Measurements from ENCODE around the gene GRIK4. TPM values are rescaled to one million over a fixed set of nuclear protein-coding genes. Genes with fewer than 3 reads are reported as not detected.

GRIK4 gene
- total RNA-seq, 1 donor from 2014 or later: not detected

DNA sequence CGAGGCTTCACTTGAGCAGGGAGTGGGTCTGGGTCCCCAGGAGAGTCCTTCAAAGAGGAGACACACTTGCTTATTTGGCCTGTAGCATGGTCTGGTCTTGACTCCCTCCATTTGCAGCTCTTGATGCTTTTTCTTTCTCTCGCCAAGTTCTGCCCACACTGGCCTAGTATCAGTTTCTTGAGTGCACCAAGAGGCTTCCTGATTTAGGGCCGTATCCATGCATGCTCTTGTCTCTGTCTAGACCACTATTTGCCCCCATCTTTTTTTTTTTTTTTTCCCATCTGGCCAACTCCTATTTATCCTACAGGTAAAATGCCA is 170.7 kb downstream of the GRIK4 start:
- Mint-ChIP-seq H3K36me3 (ENCODE audit: low read depth) (no peaks in the 10 kb centered on the region), H3K27ac (no peak overlapping the region), H3K4me3 (ENCODE audit: low read depth) (no peak overlapping the region), H3K9me3 (no peaks in the 10 kb centered on the region), H3K4me1 (ENCODE audit: low read depth) (no peaks in the 10 kb centered on the region), H3K27me3 (ENCODE audit: low read depth) (peaks cover 9% of the 10 kb centered on the region)
- no peak for DNase-seq (ENCODE audit: low spot score)
- intact Hi-C loops (cut with micrococcal nuclease): loop anchor here (10.0 kb wide), 1 partner anchor 347 kb away; the partner anchor contains the start of gene ARHGEF12

DNA sequence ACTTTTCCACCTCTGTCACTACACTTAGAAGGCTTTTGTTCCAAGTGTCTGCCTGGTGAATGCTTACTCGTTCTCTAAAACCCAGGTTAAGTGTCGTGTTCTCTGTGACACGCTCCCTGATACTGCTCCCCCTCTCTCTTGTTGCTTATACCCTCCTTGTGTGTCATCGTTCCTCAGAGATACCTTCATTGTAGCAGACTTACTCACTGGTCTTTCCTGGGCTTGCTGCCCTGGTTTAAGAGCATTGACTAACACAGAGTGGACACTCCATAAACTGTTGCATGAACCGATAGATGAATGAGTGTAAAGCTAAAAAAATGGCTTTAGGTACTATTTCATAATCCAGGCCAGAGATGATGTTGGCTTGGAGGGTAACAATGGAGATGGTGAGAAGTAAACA is 171.3 kb downstream of the GRIK4 start:
- H3K27me3 Mint-ChIP-seq (ENCODE audit: low read depth): peaks cover 9% of the 10 kb centered on the region
- no peak overlapping the region for H3K27ac Mint-ChIP-seq
- intact Hi-C loops (cut with micrococcal nuclease): loop anchor here (10.0 kb wide), 1 partner anchor 348 kb away; the partner anchor contains the start of gene ARHGEF12
- no peaks in the 10 kb centered on the region for H3K36me3 Mint-ChIP-seq (ENCODE audit: low read depth)
- H3K9me3 Mint-ChIP-seq: no peaks in the 10 kb centered on the region
- H3K4me1 Mint-ChIP-seq (ENCODE audit: low read depth): no peaks in the 10 kb centered on the region
- DNase-seq (ENCODE audit: low spot score): no peak
- H3K4me3 Mint-ChIP-seq (ENCODE audit: low read depth): no peak overlapping the region

DNA sequence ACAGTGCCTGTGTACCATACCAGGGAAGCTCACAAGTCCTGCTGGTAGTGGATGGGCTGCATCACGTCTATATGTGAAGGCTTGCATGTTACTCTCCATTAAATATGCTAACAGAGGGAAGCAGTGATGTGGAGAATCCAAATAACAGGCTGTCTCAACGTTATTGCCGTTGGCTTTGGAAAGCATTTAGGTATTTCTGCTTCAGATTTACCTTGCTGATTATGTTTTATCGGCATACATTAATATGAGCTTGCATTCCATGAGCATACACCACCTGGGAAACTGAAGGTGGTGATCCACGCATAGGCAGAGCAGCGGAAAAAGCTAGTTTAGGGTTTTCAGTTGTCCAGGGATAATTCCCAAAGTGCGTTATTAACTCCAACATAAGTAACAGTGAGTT is 175.0 kb downstream of the GRIK4 start:
- intact Hi-C loops (cut with micrococcal nuclease): loop anchor here (10.0 kb wide), 1 partner anchor 352 kb away; the partner anchor contains the start of gene ARHGEF12
- H3K27me3 Mint-ChIP-seq (ENCODE audit: low read depth): peaks cover 14% of the 10 kb centered on the region
- H3K27ac Mint-ChIP-seq: no peak overlapping the region
- no peaks in the 10 kb centered on the region for H3K4me1 Mint-ChIP-seq (ENCODE audit: low read depth)
- no peak for DNase-seq (ENCODE audit: low spot score)
- no peaks in the 10 kb centered on the region for H3K9me3 Mint-ChIP-seq
- no peak overlapping the region for H3K4me3 Mint-ChIP-seq (ENCODE audit: low read depth)
- H3K36me3 Mint-ChIP-seq (ENCODE audit: low read depth): no peaks in the 10 kb centered on the region

DNA sequence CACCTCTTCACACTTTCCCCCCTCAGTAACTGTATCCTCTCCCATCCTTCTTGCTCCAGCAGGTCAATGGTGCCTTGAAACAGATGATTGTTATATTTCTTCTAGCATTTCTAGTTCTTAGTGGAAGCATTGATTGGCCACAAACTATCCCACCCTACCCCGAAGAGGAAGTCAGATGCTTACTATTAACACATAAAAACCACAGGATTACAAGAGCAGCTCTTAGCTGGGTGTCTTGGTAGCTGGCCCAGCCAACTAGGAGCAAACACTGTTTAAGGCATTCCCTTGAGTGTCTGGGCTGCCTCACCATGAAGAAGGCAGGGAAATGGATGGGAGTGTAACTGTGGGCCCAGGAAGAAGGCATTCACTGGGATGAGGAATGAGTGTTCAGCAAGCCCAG is 176.6 kb downstream of the GRIK4 start:
- Mint-ChIP-seq H3K27me3 (ENCODE audit: low read depth) (peaks cover 10% of the 10 kb centered on the region), H3K9me3 (no peaks in the 10 kb centered on the region), H3K36me3 (ENCODE audit: low read depth) (no peaks in the 10 kb centered on the region), H3K4me3 (ENCODE audit: low read depth) (no peak overlapping the region), H3K27ac (no peak overlapping the region), H3K4me1 (ENCODE audit: low read depth) (no peaks in the 10 kb centered on the region)
- DNase-seq (ENCODE audit: low spot score): no peak
- intact Hi-C loops (cut with micrococcal nuclease): loop anchor here (10.0 kb wide), 1 partner anchor 353 kb away; the partner anchor contains the start of gene ARHGEF12

DNA sequence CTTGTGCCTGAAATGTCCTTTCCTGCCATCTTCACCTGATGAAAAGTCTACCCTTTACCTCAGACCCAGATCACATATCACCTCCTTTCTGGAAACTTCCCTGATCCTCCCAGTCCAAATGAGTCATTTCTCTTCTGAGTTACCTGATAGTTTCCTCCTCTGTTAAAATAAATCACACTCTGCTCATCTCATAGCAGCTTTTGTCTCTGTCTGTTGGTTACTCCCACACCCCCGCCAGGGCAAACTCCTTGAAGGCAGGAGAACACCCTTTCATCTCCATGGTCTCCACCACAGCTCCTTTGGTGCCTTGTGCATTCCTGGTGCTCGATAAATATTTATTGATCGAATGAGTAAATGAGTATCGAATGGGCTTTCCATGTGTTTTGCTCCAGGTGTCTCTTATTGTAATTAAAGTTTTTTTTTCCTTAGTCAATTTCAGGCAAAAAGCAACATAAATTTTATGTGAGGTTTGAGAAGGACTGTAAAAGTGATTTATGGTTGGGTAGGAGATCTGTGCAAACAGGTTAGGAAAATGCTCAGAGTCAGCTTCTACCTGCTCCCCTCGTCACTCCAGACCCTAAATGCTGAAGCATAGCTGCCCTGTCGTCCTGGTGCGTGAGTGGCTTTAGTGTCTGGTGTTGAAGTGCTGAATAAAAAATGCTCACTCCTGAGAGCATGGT is 178.2 kb downstream of the GRIK4 start:
- no peaks in the 10 kb centered on the region for H3K9me3 Mint-ChIP-seq
- no peak for DNase-seq (ENCODE audit: low spot score)
- H3K27ac Mint-ChIP-seq: no peak overlapping the region
- H3K4me1 Mint-ChIP-seq (ENCODE audit: low read depth): no peaks in the 10 kb centered on the region
- intact Hi-C loops (cut with micrococcal nuclease): loop anchor here (10.0 kb wide), 1 partner anchor 355 kb away; the partner anchor contains the start of gene ARHGEF12
- no peak overlapping the region for H3K4me3 Mint-ChIP-seq (ENCODE audit: low read depth)
- no peaks in the 10 kb centered on the region for H3K36me3 Mint-ChIP-seq (ENCODE audit: low read depth)
- H3K27me3 Mint-ChIP-seq (ENCODE audit: low read depth): peaks cover 8% of the 10 kb centered on the region

DNA sequence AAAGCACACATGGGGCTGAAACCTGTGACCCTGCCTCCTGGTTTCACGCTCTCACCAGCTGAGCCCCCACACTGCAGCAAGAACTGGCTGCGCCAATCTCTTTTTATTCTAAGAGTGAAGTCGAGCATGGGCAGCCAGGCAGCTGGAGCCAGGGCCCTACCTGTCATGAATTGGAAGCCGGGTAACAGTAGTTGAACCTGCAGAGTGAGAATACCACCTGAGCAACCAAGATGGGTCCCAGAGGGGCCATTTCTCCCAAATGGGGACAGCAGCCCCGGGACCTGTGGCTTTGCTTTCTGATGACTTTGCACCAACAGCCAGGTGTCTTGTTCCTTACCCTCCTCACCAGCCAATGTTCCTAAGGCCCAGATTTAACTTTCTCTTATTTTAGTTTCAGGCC is 178.9 kb downstream of the GRIK4 start:
- no peak for DNase-seq (ENCODE audit: low spot score)
- H3K27me3 Mint-ChIP-seq (ENCODE audit: low read depth): peaks cover 7% of the 10 kb centered on the region
- H3K4me1 Mint-ChIP-seq (ENCODE audit: low read depth): no peaks in the 10 kb centered on the region
- no peak overlapping the region for H3K4me3 Mint-ChIP-seq (ENCODE audit: low read depth)
- no peaks in the 10 kb centered on the region for H3K36me3 Mint-ChIP-seq (ENCODE audit: low read depth)
- H3K27ac Mint-ChIP-seq: no peak overlapping the region
- intact Hi-C loops (cut with micrococcal nuclease): no loop called here
- H3K9me3 Mint-ChIP-seq: no peaks in the 10 kb centered on the region

DNA sequence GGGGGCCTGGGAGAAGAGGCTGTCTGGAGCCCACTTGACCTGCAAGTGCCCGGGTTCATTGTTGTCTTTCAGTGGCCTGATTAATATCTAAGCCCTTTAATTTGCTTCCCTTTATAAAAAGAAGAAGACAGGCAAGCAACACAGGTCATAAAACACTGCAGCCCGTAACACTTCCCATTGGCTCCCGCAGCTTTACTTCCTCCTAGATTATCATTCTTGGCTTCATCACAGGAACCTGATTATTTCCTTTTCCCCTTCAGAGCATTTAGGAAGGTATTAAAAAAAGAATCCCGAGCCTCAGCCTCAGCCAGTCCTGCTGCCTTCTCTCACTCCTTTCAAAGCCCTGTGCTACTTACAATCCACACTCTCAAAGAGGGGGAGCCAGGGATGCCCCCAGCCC is 183.2 kb downstream of the GRIK4 start:
- no peak for DNase-seq (ENCODE audit: low spot score)
- Mint-ChIP-seq H3K36me3 (ENCODE audit: low read depth) (no peaks in the 10 kb centered on the region), H3K9me3 (no peaks in the 10 kb centered on the region), H3K4me3 (ENCODE audit: low read depth) (no peak overlapping the region), H3K27ac (no peak overlapping the region), H3K4me1 (ENCODE audit: low read depth) (no peaks in the 10 kb centered on the region), H3K27me3 (ENCODE audit: low read depth) (no peaks in the 10 kb centered on the region)
- intact Hi-C loops (cut with micrococcal nuclease): no loop called here

DNA sequence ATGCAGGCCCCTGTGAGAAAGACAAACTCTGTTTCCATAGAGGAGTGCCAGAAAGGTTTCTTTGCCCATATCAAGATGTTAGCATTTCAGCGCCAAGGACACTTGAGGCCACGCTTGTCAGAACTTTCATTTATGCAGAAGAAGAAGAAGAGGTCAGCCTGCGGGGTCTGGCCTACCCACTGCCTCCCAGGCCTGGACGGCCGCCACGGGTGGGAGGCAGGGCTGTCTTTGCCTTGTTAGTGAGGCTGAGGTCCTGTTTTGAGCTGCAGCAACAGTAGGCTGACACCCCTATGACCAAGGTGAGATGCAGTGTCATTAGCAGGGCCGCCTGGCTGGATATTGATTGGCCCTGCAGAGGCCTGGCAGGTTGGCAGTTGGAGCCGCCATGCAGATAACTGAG is 183.9 kb downstream of the GRIK4 start:
- H3K4me3 Mint-ChIP-seq (ENCODE audit: low read depth): no peak overlapping the region
- H3K27me3 Mint-ChIP-seq (ENCODE audit: low read depth): no peaks in the 10 kb centered on the region
- H3K9me3 Mint-ChIP-seq: no peaks in the 10 kb centered on the region
- intact Hi-C loops (cut with micrococcal nuclease): no loop called here
- H3K27ac Mint-ChIP-seq: no peak overlapping the region
- no peaks in the 10 kb centered on the region for H3K36me3 Mint-ChIP-seq (ENCODE audit: low read depth)
- H3K4me1 Mint-ChIP-seq (ENCODE audit: low read depth): no peaks in the 10 kb centered on the region
- no peak for DNase-seq (ENCODE audit: low spot score)

DNA sequence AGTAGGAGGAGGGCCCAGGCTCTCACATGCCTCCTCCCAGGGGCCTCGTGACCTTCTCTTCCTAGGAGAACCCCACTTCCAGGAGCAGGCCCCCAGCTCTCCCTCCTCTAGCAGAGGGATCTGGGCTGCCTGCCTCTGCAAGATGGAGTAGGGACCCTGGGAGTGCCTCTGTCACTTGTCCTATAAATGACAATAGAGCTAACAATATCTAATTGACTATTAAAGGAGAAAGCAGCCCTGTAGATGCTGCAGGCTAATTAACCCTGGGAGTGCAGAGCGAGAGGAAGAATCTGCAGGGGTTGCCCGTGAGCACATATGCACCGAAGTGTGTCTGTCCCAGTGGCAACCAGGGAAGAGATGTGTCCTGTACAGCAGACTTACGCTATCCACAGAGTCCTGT is 184.4 kb downstream of the GRIK4 start:
- no peak for DNase-seq (ENCODE audit: low spot score)
- no peak overlapping the region for H3K4me3 Mint-ChIP-seq (ENCODE audit: low read depth)
- no peak overlapping the region for H3K27ac Mint-ChIP-seq
- H3K27me3 Mint-ChIP-seq (ENCODE audit: low read depth): no peaks in the 10 kb centered on the region
- H3K4me1 Mint-ChIP-seq (ENCODE audit: low read depth): no peaks in the 10 kb centered on the region
- intact Hi-C loops (cut with micrococcal nuclease): no loop called here
- no peaks in the 10 kb centered on the region for H3K9me3 Mint-ChIP-seq
- H3K36me3 Mint-ChIP-seq (ENCODE audit: low read depth): no peaks in the 10 kb centered on the region

DNA sequence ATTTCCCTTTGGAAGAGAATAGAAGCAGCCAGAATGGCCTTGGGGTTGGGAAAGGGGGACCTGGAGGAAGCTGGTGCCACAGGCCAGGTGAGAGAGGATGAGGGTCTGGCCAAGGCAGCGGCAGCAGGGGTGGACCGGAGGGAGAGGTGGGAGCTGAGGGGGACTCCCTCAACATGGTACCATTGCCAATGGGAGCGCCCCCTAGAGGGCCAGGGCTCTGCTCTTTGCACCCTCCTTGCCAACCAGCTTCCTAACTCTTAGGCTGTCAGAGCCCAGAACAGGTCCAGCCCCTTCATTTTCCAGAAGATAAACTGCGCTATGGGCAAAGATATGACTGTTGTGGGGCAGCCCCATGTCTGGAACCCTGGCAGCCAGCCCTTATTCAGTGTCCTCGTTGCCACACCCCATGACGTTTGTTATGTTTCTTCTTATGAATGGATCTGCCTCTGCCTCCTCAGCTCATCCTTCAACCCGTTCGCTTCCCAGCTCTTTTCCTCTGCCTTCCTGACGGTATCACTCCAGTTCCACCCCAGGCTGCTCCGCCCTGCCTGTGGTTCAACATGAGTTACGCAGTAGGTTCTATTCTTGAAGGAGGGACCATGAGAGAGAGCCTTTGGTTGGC is 185.2 kb downstream of the GRIK4 start:
- Mint-ChIP-seq H3K27me3 (ENCODE audit: low read depth) (no peaks in the 10 kb centered on the region), H3K9me3 (no peaks in the 10 kb centered on the region), H3K4me3 (ENCODE audit: low read depth) (no peak overlapping the region), H3K27ac (no peak overlapping the region), H3K4me1 (ENCODE audit: low read depth) (no peaks in the 10 kb centered on the region), H3K36me3 (ENCODE audit: low read depth) (no peaks in the 10 kb centered on the region)
- DNase-seq (ENCODE audit: low spot score): no peak
- intact Hi-C loops (cut with micrococcal nuclease): no loop called here

DNA sequence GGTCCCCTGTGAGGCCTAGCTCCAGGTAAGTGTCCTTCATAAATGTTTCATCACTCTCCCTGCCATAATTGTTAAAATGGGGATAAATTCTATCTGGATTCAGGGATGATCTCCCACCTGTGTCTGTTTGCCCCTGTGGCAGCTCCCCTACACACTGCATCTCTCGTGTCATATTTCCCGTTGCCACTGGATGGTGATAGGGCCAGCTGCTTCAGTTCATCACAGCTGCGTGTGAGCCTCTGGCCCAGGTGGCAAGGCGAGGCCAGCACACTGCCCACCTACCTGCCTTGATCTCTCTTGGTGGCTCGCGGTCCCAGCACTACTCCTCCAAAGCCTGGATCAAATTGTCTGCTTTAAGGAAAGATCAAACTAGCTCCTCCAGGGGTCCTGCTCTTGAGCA is 187.4 kb downstream of the GRIK4 start:
- Mint-ChIP-seq H3K4me3 (ENCODE audit: low read depth) (no peak overlapping the region), H3K27me3 (ENCODE audit: low read depth) (no peaks in the 10 kb centered on the region), H3K36me3 (ENCODE audit: low read depth) (no peaks in the 10 kb centered on the region), H3K27ac (no peak overlapping the region), H3K9me3 (no peaks in the 10 kb centered on the region), H3K4me1 (ENCODE audit: low read depth) (no peaks in the 10 kb centered on the region)
- no peak for DNase-seq (ENCODE audit: low spot score)
- intact Hi-C loops (cut with micrococcal nuclease): no loop called here

DNA sequence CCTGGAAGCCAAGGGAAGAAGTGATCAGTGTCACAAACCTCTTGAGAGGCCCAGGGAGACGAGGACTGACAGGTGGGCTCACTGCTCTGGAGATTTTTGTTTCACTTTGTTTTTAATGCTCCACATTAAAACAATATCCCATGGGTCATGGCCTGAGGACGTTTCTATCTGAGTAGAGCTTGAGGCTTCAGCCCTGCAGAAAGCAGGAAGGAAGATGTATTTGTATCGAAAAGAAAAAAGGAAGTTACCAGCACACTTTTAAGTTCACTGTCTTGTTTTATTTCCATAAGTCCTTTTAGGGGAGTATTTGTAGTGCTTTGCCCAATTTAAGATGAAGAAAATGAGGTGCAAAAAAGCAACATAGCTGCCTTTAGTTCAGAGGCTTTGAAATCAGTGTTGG is 191.1 kb downstream of the GRIK4 start:
- no peaks in the 10 kb centered on the region for H3K9me3 Mint-ChIP-seq
- no peak for DNase-seq (ENCODE audit: low spot score)
- H3K27me3 Mint-ChIP-seq (ENCODE audit: low read depth): no peaks in the 10 kb centered on the region
- no peak overlapping the region for H3K4me3 Mint-ChIP-seq (ENCODE audit: low read depth)
- H3K36me3 Mint-ChIP-seq (ENCODE audit: low read depth): no peaks in the 10 kb centered on the region
- no peaks in the 10 kb centered on the region for H3K4me1 Mint-ChIP-seq (ENCODE audit: low read depth)
- H3K27ac Mint-ChIP-seq: no peak overlapping the region
- intact Hi-C loops (cut with micrococcal nuclease): no loop called here

DNA sequence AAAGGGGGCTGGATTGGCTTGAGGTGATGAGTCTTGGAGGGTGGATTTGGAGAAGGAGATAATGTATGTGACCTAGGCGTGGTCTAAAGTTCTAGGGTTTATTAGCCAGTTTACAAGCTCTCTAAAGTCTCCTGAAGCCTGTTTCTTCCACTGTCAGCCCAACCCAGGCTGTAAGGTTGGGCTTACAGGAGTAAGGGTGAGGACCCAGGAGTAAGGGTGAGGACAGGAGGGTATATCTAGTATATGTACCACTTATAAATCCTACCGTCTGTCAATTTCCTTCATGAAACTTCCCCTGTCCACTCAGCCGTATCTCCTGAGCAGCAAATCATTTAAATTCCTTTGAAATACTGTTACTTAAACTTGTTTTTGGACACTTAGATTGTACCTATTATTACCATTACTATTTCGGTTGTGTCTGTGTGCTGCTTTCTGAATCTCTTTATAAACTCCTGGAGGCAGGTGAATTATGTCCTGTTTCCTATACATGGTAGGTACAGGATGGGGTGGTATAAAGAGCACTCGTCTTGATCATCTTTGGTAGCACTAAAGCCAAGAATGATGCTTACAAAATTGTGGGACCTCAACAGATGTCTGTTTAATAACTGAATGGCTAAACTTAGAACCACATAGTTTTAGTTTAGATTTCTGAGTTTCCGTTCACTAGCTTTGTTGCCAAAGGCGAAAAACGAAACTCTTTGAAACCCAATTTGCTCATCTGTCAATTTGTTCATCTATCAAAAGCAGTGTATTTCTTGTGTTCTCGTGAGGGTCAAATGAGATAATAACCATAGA is 192.0 kb downstream of the GRIK4 start:
- Mint-ChIP-seq H3K9me3 (no peaks in the 10 kb centered on the region), H3K36me3 (ENCODE audit: low read depth) (no peaks in the 10 kb centered on the region), H3K4me3 (ENCODE audit: low read depth) (no peak overlapping the region), H3K27ac (no peak overlapping the region), H3K4me1 (ENCODE audit: low read depth) (no peaks in the 10 kb centered on the region), H3K27me3 (ENCODE audit: low read depth) (no peaks in the 10 kb centered on the region)
- DNase-seq (ENCODE audit: low spot score): no peak
- intact Hi-C loops (cut with micrococcal nuclease): no loop called here

Data from activated T-helper 2 cell treated with anti-CD3 and anti-CD28 coated beads, Interferon-gamma antibody, Interleukin-2, Interleukin-4, amounts not matched to agents 10 μg/mL and 5 μg/mL and 100 μg/mL, durations not matched to agents 14 hours and 24 hours and 36 hours (primary cell).